Left lobe of liver (tissue), 2 donors: ENCODE measurements around the gene DNAH17. TPM values are rescaled to one million over a fixed set of nuclear protein-coding genes. Genes with fewer than 3 reads are reported as not detected.
"Not testable (repeated sequence)": the region's sequence is repeated elsewhere in the genome, so short reads cannot be mapped to it uniquely, and the experiment has no call there.

Experiments used
- ATAC-seq: fragments of 200-7000 bp; cut with Tn5 transposase; one replicate; pipeline ENCODE4 v1.9.1; 2020; ENCODE audit warnings: mild to moderate bottlenecking, moderate library complexity
- DNase-seq: peaks from one replicate; pipeline ENCODE4 v3.0.0-alpha.2; 2020; ENCODE audit warnings: low spot score
- total RNA-seq: library from RNA; stranded (reverse); gene quantifications from one replicate; pipeline ENCODE4 v1.2.1, GENCODE V29; 2021
- donor health status: DM: no; HTN: no; CAD: no; lungs with moderate emphysema.
- donor health status: DM: no; HTN: yes; CAD: no.

DNAH17 gene
- total RNA-seq, 1 donor from 2014 or later, result not detected

GRCh38 chr17:78528541-78528940, 48.7 kb downstream of the DNAH17 start:
- ATAC-seq (no peak), DNase-seq (no peak)

- ATAC-seq (no peak), DNase-seq (no peak)
These were observed 49.9 kb downstream of the DNAH17 start for GRCh38 chr17:78527345-78527744.

- no peak for DNase-seq
- no peak for ATAC-seq
These were observed 50.8 kb downstream of the DNAH17 start for GRCh38 chr17:78526231-78527025.

DNA sequence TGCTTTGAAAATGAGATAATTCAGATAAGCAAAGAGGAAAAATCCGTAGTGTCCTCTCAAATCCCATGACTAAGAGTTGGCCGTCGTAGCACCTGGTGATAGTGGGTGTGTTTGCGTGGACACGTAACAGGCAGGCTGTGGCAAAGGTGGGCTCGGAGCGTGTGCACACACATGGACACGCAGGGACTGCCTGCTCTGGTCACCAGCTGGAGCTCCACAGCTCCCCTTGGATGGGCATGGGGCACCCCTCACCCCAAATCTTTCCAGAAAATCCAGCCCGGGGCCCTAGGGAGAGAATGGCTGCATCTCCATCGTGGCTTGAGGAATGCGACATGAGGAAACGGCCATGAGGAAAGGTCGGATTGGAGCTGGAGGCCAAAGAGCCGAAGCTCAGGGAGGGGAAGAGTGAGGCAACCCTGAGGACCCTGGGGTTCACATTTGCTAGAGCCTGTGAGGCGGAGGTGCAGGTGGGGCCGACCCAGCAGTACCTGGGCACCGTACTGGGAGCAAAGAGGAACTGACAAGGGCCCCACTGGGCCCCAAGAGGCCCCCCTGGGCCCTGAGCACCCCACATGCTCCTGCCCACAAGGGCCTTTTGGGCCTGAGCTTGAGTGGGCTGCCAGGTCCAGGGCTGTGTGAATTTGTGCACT, 51.6 kb downstream of the DNAH17 start:
- ATAC-seq (no peak), DNase-seq (no peak)

- ATAC-seq (no peak), DNase-seq (no peak)
These were observed 52.2 kb downstream of the DNAH17 start for GRCh38 chr17:78524870-78525510.

DNA sequence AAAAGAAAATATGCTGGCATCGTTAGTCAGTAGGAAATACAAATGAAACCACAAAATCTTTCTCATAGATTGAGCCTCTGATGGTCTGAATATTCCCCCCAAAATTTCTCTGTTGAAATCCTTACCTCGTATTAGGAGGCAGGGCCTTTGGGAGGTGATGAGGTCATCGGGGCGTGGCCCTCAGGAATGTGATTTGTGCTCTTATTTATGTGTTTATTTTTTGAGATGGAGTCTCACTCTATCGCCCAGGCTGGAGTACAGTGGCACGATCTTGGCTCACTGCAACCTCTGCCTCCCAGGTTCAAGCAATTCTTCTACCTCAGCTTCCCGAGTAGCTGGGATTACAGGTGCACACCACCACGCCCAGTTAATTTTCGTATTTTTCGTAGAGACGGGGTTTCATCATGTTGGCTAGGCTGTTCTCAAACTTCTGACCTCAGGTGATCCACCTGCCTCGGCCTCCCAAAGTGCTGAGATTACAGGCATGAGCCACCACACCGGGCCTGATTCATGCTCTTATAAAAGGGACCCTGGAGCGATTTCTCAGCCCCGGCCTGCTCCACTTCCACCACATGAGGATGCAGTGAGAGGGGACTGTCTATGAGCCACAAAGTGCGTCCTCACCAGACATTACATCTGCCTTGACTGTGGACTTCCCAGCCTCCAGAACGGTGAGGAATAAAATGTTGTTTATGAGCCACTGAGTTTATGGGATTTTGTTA, 53.1 kb downstream of the DNAH17 start:
- DNase-seq, result no peak

GRCh38 chr17:78522031-78522809, 55.0 kb downstream of the DNAH17 start:
- ATAC-seq (no peak), DNase-seq (no peak)

More for the DNA sequence above, 53.1 kb downstream of the DNAH17 start:
- ATAC-seq, result no peak

DNA sequence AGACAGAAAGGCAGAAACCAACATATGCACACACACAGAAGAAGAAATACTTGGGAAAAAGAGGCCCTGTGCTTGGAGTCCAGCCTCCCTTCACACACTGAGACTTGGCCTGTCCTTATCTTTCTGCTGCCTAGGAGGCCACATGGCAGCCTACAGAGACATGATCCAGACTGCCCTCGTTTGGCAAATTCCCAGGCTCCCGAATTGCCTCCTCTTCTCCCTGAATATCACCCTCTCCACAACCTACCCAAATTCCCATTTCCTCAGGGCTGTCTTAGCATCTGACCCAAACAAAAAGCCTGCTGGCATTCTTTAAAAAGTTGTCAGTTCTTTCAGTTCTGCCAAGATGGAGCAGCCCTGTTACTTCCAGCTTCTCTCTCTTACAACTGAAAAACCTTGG, 59.8 kb downstream of the DNAH17 start:
- no peak for ATAC-seq

GRCh38 chr17:78515480-78515879, 61.7 kb downstream of the DNAH17 start:
- no peak for ATAC-seq
- no peak for DNase-seq

More for the DNA sequence above, 59.8 kb downstream of the DNAH17 start:
- DNase-seq, result no peak

DNA sequence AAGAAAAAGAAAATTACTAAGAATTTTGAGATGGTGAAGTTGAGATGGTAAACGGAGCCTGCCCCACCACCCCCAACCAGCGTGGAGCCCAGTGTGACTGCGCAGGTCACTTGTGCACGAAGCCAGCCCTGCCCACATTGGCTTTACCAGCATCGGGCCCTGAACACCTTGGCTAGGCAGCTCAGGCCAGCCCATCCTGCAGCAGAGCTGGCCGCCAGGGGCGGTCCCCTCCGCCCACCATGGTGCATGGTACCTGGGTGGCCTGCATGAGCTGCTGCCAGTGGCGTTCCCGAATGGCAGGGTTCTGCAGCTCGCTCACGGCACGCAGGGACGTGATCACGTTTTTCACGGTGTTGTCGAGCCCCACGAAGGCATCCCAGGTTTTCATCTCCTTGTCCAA, 62.7 kb downstream of the DNAH17 start:
- DNase-seq (no peak), ATAC-seq (no peak)

- DNase-seq (no peak), ATAC-seq (no peak)
These were observed 64.2 kb downstream of the DNAH17 start for GRCh38 chr17:78512976-78513375.

DNA sequence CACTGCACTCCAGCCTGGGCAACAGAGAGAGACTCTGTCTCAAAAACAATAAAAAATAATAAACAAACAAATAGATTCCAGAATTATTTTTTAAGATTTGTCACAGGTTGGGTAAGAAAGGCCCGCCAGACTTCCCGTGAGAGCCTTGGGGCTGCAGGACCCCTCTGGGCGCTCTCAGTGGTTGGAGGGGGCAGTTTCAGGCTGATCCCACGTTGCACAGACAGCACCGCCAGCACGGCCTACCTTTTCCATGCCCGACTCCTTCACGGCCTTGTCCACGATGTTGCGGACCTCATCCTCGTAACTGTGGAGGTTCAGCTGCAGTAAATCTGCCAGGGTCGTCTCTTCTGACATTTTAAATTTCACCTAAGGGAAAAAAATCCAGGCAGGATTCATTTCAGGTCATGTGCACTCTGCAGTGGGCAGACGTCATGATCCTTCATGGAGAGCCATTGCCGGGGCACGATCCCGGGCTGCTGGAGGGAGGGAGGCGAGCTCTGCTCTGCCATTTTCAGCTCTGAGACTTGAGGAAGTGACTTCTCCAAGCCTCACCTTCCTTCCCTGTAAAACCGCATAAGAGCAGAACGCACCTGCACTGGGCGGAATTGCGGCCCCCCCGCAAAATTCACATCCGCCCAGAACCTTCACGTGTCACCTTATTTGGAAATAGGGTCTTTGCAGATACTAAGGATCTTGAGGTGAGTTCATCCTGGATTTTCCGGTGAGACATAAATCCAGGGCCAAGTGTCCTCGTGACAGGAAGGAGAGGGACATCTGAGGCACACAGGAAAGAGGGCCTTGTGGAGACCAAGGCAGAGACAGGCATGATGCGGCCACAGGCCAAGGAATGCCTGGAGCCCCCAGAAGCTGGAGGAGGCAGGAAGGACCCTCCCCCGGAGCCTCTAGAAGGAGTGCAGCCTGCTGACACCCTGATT, 66.8 kb downstream of the DNAH17 start:
- DNase-seq, result no peak

DNA sequence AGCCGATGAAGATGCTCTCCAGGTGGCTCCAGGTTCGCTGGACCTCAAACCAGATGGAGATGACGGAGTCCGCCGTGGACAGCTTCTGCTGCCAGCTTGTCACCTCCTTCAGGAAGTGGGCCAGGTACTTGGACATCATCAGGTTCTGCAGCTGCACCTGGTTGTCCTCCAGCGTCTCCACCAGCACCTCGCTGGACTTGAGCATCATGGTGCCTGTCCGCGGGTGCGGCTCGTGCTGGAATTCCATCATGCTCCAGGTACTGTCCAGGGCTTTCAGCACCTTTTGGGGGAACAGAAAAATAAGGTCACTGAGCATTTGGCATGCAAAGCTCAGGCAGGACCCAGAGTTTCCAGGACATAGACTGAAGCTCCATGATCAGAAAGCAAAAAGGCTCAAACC, 69.7 kb downstream of the DNAH17 start:
- DNase-seq (no peak), ATAC-seq (no peak)

More for the DNA sequence above, 66.8 kb downstream of the DNAH17 start:
- no peak for ATAC-seq

DNA sequence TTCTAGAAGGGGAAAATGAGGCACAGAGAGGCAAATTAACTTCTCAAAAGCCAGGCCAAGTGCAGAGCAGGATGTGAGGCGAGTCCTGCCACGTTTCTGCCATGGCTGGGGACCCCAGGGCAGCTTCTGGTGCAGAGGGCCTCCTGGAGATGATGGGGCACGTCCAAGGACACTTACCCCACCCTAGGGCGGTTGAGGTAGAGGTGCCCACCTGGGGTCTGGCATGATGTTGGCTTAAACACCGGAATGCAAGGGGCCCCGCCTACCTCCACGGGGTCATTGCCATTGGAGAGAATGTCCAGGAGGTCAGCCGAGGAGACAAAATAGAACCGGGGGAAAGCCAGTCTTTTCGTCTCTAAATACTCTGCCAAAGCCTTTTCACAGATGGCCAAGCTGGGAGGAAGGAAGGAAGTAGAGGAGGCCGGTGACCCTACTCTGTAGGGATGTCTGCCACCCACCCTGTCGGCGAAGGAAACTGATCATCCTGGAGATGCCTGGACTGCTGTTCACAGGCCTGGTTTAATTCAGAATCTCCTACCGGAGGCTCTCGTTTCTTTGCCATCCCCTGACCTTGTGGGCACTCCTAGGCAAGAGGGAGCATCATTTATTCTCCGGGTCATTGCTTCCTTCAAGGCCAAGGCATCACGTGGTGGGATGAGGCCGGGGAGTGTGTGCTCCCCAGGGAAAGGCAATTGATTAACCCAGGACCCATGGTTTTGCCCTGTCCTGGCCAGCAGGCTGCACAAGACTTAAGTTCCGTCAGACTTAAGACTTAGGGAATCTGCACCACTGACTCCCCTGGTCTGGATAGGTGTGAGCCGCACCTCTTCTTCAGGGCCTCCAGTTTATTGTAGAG, 70.5 kb downstream of the DNAH17 start:
- DNase-seq (no peak), ATAC-seq (no peak)

DNA sequence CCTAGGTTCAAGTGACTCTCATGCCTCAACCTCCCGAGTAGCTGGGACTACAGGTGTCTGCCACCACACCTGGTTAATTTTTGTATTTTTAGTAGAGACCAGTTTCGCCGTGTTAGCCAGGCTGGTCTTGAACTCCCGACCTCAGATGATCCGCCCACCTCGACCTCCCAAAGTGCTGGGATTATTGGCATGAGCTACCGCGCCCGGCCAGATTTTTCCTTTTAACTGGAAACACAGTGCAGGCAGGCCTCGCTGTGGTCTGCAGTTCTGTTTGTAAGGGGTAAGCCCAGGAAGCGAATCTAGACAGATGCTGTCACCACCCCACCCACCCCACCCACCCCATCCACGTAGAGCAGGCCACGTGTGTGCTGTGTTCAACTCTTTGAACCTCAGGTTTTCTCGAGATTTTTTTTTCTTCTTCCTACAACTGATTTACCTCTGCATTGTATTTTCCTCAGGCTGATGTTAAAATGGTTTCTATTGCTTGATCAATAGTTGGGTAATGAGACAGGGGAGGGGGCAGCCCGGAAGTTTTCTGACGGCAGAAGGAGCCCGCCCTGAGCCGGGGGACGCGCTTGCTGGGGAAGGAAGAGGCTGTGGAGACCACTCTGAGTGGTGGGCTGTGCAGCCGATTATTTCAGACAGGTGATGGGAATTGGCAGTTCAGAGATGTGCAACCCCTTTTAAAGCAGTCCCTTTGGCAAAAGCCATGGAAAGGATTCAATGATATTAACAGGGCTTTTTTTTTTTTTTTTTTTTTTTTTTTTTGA, 72.9 kb downstream of the DNAH17 start:
- no peak for ATAC-seq
- no peak for DNase-seq

GRCh38 chr17:78503388-78503787, 73.8 kb downstream of the DNAH17 start:
- not testable (repeated sequence) for ATAC-seq, DNase-seq

GRCh38 chr17:78502611-78503148, 74.5 kb downstream of the DNAH17 start:
- DNase-seq, result no peak
- ATAC-seq, result no peak
